Mesendoderm (in vitro differentiated cells): ENCODE measurements around the gene ACOXL.
A peak's percentile ranks its signal among the peaks of the same experiment; 100 is the strongest.

Experiments used
- DNase-seq: peaks from one replicate; pipeline ENCODE4 v3.0.0; 2013
- H2AK5ac ChIP-seq: 2 replicates; pipeline ENCODE4 v1.6.1; 2013; ENCODE audit warnings: low read length, inconsistent platforms
- H2BK120ac ChIP-seq: 2 replicates; pipeline ENCODE4 v1.6.1; 2013; ENCODE audit warnings: low read depth, mild to moderate bottlenecking, low read length, moderate library complexity, mixed read lengths
- H2BK15ac ChIP-seq: replicated peaks from 2 replicates; pipeline ENCODE4 v1.6.1; 2013; ENCODE audit warnings: low read depth, mild to moderate bottlenecking, moderate library complexity
- H2BK5ac ChIP-seq: 2 replicates; pipeline ENCODE4 v1.6.1; 2013; ENCODE audit warnings: low read length, inconsistent platforms
- H3K18ac ChIP-seq: 2 replicates; pipeline ENCODE4 v1.6.1; 2013; ENCODE audit warnings: mild to moderate bottlenecking, low read length, mixed read lengths
- H3K23ac ChIP-seq: one replicate; pipeline ENCODE4 v1.6.1; 2013; ENCODE audit warnings: low read length
- H3K27ac ChIP-seq: 2 replicates; pipeline ENCODE4 v1.5.1; 2013; ENCODE audit warnings: low read depth, mild to moderate bottlenecking, inconsistent platforms, low read length, moderate library complexity
- H3K27me3 ChIP-seq: 2 replicates; pipeline ENCODE4 v1.6.1; 2013; ENCODE audit warnings: low read length, control low read depth, mild to moderate bottlenecking, inconsistent platforms; ENCODE audit not compliant: insufficient read depth, poor library complexity
- H3K36me3 ChIP-seq: 2 replicates; pipeline ENCODE4 v1.6.1; 2013; ENCODE audit warnings: low read length, inconsistent platforms; ENCODE audit not compliant: control insufficient read depth, insufficient read depth
- H3K4ac ChIP-seq: one replicate; pipeline ENCODE4 v1.6.1; 2013; ENCODE audit warnings: low read depth, mild to moderate bottlenecking, low read length, moderate library complexity
- H3K4me1 ChIP-seq: 2 replicates; pipeline ENCODE4 v1.6.1; 2013; ENCODE audit warnings: low read depth, low read length, inconsistent platforms; ENCODE audit not compliant: control insufficient read depth
- H3K4me2 ChIP-seq: 2 replicates; pipeline ENCODE4 v1.6.1; 2013; ENCODE audit warnings: low read length
- H3K4me3 ChIP-seq: 2 replicates; pipeline ENCODE4 v1.5.1; 2013; ENCODE audit warnings: mild to moderate bottlenecking, low read length
- H3K56ac ChIP-seq: one replicate; pipeline ENCODE4 v1.6.1; 2013; ENCODE audit warnings: low read length
- H3K79me1 ChIP-seq: 2 replicates; pipeline ENCODE4 v1.6.1; 2013; ENCODE audit warnings: low read length, inconsistent platforms
- H3K79me2 ChIP-seq: 2 replicates; pipeline ENCODE4 v1.6.1; 2013; ENCODE audit warnings: mild to moderate bottlenecking, low read length; ENCODE audit not compliant: control insufficient read depth, insufficient read depth
- H3K9ac ChIP-seq: 2 replicates; pipeline ENCODE4 v1.6.1; 2013; ENCODE audit warnings: low read length, inconsistent platforms
- H4K5ac ChIP-seq: one replicate; pipeline ENCODE4 v1.6.1; 2013; ENCODE audit warnings: low read length
- H4K8ac ChIP-seq: one replicate; pipeline ENCODE4 v1.6.1; 2013; ENCODE audit warnings: low read depth, mild to moderate bottlenecking, control low read depth, low read length, moderate library complexity
- WGBS: extraction: QIAGEN DNeasy Blood & Tissue Kit; methylation state at CpG from one replicate; pipeline ENCODE4 v1.1.7; 2013; ENCODE audit warnings: low lambda C conversion rate, missing lambda C conversion rate; ENCODE audit not compliant: insufficient coverage; ENCODE audit errors: extremely low coverage; 5-methylcytosine and 5-hydroxymethylcytosine counted together

ACOXL gene

GRCh38 chr2:111165084-111165483 is 432.7 kb downstream of the ACOXL start:
- H4K5ac ChIP-seq: no peak overlapping the region
- no peaks in the 10 kb centered on the region for H3K27me3 ChIP-seq
- H2BK120ac ChIP-seq: no peak overlapping the region
- H3K36me3 ChIP-seq: peaks cover 3% of the 10 kb centered on the region
- no peak for DNase-seq
- H4K8ac ChIP-seq: no peak overlapping the region
- H2BK15ac ChIP-seq: no peak overlapping the region
- no peak overlapping the region for H3K18ac ChIP-seq
- peaks cover 5% of the 10 kb centered on the region for H3K4me1 ChIP-seq
- H3K56ac ChIP-seq: no peak overlapping the region
- no CpG with 5 or more reads among the region's 7 CpGs for WGBS
- H3K79me1 ChIP-seq: no peaks in the 10 kb centered on the region
- H3K27ac ChIP-seq: no peak overlapping the region
- H3K4me3 ChIP-seq: no peak overlapping the region
- no peak overlapping the region for H3K9ac ChIP-seq
- H2BK5ac ChIP-seq: no peak overlapping the region
- H3K4me2 ChIP-seq: no peak overlapping the region
- H3K4ac ChIP-seq: no peak overlapping the region
- H2AK5ac ChIP-seq: no peak overlapping the region
- H3K23ac ChIP-seq: no peak overlapping the region
- no peaks in the 10 kb centered on the region for H3K79me2 ChIP-seq

- no peak overlapping the region for H2BK5ac ChIP-seq
- DNase-seq: no peak
- H3K18ac ChIP-seq: no peak overlapping the region
- H3K79me2 ChIP-seq: no peaks in the 10 kb centered on the region
- H3K27ac ChIP-seq: no peak overlapping the region
- peaks cover 5% of the 10 kb centered on the region for H3K4me1 ChIP-seq
- no peak overlapping the region for H3K9ac ChIP-seq
- no peak overlapping the region for H2BK120ac ChIP-seq
- H3K27me3 ChIP-seq: no peaks in the 10 kb centered on the region
- WGBS: no CpG with 5 or more reads among the region's 5 CpGs
- H2BK15ac ChIP-seq: no peak overlapping the region
- H3K4me2 ChIP-seq: no peak overlapping the region
- no peak overlapping the region for H2AK5ac ChIP-seq
- H3K4ac ChIP-seq: no peak overlapping the region
- H3K36me3 ChIP-seq: peaks cover 3% of the 10 kb centered on the region
- no peak overlapping the region for H3K23ac ChIP-seq
- H4K8ac ChIP-seq: no peak overlapping the region
- no peak overlapping the region for H3K4me3 ChIP-seq
- H3K79me1 ChIP-seq: no peaks in the 10 kb centered on the region
- H3K56ac ChIP-seq: no peak overlapping the region
- no peak overlapping the region for H4K5ac ChIP-seq
Observed at GRCh38 chr2:111166115-111166514, 433.7 kb downstream of the ACOXL start.

GRCh38 chr2:111167076-111167862 is 434.9 kb downstream of the ACOXL start:
- Histone ChIP-seq H3K4me2 (no peak overlapping the region), H3K9ac (no peak overlapping the region), H4K8ac (no peak overlapping the region), H2BK120ac (no peak overlapping the region), H3K4ac (no peak overlapping the region), H3K36me3 (peaks cover 3% of the 10 kb centered on the region), H3K4me1 (peaks cover 5% of the 10 kb centered on the region), H3K27ac (no peak overlapping the region), H3K27me3 (no peaks in the 10 kb centered on the region), H4K5ac (no peak overlapping the region), H3K18ac (no peak overlapping the region), H2BK5ac (no peak overlapping the region), H2BK15ac (no peak overlapping the region), H3K79me2 (no peaks in the 10 kb centered on the region), H2AK5ac (no peak overlapping the region), H3K23ac (no peak overlapping the region), H3K56ac (no peak overlapping the region), H3K4me3 (no peak overlapping the region), H3K79me1 (no peaks in the 10 kb centered on the region)
- DNase-seq: peak; percentile 18
- no CpG with 5 or more reads among the region's 9 CpGs for WGBS

GRCh38 chr2:111167863-111168162 is 435.4 kb downstream of the ACOXL start:
- H3K36me3 ChIP-seq: peaks cover 3% of the 10 kb centered on the region
- H2BK15ac ChIP-seq: no peak overlapping the region
- no peak overlapping the region for H3K27ac ChIP-seq
- H2BK5ac ChIP-seq: no peak overlapping the region
- H3K79me1 ChIP-seq: no peaks in the 10 kb centered on the region
- H3K9ac ChIP-seq: no peak overlapping the region
- H3K4ac ChIP-seq: no peak overlapping the region
- H3K27me3 ChIP-seq: no peaks in the 10 kb centered on the region
- H3K56ac ChIP-seq: no peak overlapping the region
- H4K5ac ChIP-seq: no peak overlapping the region
- H3K4me3 ChIP-seq: no peak overlapping the region
- H3K4me2 ChIP-seq: no peak overlapping the region
- H3K4me1 ChIP-seq: peaks cover 5% of the 10 kb centered on the region
- H2AK5ac ChIP-seq: no peak overlapping the region
- H2BK120ac ChIP-seq: no peak overlapping the region
- WGBS: no CpG with 5 or more reads among the region's 4 CpGs
- DNase-seq: no peak
- H4K8ac ChIP-seq: no peak overlapping the region
- no peak overlapping the region for H3K23ac ChIP-seq
- no peaks in the 10 kb centered on the region for H3K79me2 ChIP-seq
- H3K18ac ChIP-seq: no peak overlapping the region
